ENCODE results near the gene LRRC74A. TPM values are rescaled to one million over a fixed set of nuclear protein-coding genes. Genes with fewer than 3 reads are reported as not detected.
"Not testable (repeated sequence)": the region's sequence is repeated elsewhere in the genome, so short reads cannot be mapped to it uniquely, and the experiment has no call there.

Gene LRRC74A
- total and polyA plus RNA-seq, 2 donors (not counting 3 experiments of a cell fraction or from before 2014, with no cell fraction given), result not detected

DNA sequence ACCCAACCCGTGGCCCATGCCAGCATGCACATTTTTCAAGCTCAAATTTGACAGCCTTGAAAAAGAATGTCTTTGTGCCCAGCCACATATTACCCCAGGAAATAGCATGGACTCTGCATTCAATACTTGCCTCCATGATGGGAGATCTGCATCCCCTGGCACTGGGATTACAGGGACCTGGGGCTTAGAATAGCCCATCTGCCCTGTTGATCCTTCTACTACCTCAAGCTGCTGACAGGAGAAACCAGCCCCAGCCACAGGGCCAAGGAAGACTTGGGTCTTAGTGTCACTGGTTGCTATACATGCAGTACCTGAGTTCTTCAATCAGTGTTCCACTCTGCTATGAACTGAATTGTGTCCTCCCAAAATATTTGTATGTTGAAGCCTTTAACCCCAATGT is 85.3 kb downstream of the LRRC74A start:
- Histone ChIP-seq H3K9ac (replicated peaks; ENCODE audit: extremely low read depth, insufficient read depth, low read length) (no peak overlapping the region), H3K4me1 (ENCODE audit: control insufficient read depth, extremely low read depth, insufficient read depth, low read length) (peaks cover 2% of the 10 kb centered on the region), H2AFZ (ENCODE audit: low read depth, low read length) (no peak overlapping the region), H3K27me3 (ENCODE audit: control insufficient read depth in 2 of 2, insufficient read depth in 2 of 2, low read length in 2 of 2) (no peaks in the 10 kb centered on the region), H3K9me3 (replicated peaks; ENCODE audit: control insufficient read depth, insufficient read depth, low read length) (no peaks in the 10 kb centered on the region), H3K4me3 (replicated peaks in 1 of 3; ENCODE audit: insufficient read depth in 1 of 3, low read depth in 1 of 3, low read length in 3 of 3) (no peak overlapping the region), H3K4me2 (ENCODE audit: insufficient read depth, low read length) (no peak overlapping the region), H4K20me1 (replicated peaks; ENCODE audit: control insufficient read depth, extremely low read depth, insufficient read depth, low read length) (no peaks in the 10 kb centered on the region), H3K36me3 (ENCODE audit: control insufficient read depth in 2 of 2, extremely low read depth in 1 of 2, insufficient read depth in 2 of 2, low read length in 2 of 2) (no peaks in the 10 kb centered on the region), H3K9me1 (replicated peaks; ENCODE audit: control insufficient read depth, extremely low read depth, insufficient read depth, low read length) (no peaks in the 10 kb centered on the region), H3K27ac (ENCODE audit: insufficient read depth, low read depth, low read length) (no peak overlapping the region), H3K79me2 (ENCODE audit: control insufficient read depth, insufficient read depth, low read length) (no peaks in the 10 kb centered on the region)
- no TSS peak for BruUV-seq (replicated peaks)
- ChIA-PET CTCF (interaction anchor here (0.8 to 6.2 kb wide), 7 partner anchors 36 to 184 kb away, joined by 3 to 209 read pairs (median 46); partner anchors contain the start of gene IRF2BPL), POLR2A (no interaction called here)
- intact Hi-C loops (cut with micrococcal nuclease), result no loop called here
- no peak for FAIRE-seq
- dilution Hi-C loops (cut with MboI; ENCODE audit: extremely low pct_ligation_motif_present, low sequenced_read_pairs), result no loop called here
- TF ChIP-seq MYC (IDR thresholded peaks at IDR 0.05; ENCODE audit: low read depth, low read length) (no peak), GATA2 (IDR thresholded peaks at IDR 0.05; ENCODE audit: insufficient read depth, insufficient read length, low read depth, low read length) (no peak), EZH2 (IDR thresholded peaks at IDR 0.05; ENCODE audit: borderline replicate concordance, low read depth, low read length, severe bottlenecking) (no peak), POLR2AphosphoS5 (IDR thresholded peaks at IDR 0.05; ENCODE audit: insufficient read depth, low read depth, low read length) (no peak), JUN (IDR thresholded peaks at IDR 0.05; ENCODE audit: borderline replicate concordance, insufficient read depth, insufficient read length, low read depth) (no peak), FOS (IDR thresholded peaks at IDR 0.05; ENCODE audit: borderline replicate concordance, insufficient read depth, low read length) (no peak), POLR2A (IDR thresholded peaks at IDR 0.05; ENCODE audit: low read depth, low read length) (no peak)
- TF ChIP-seq, protein P1, sequence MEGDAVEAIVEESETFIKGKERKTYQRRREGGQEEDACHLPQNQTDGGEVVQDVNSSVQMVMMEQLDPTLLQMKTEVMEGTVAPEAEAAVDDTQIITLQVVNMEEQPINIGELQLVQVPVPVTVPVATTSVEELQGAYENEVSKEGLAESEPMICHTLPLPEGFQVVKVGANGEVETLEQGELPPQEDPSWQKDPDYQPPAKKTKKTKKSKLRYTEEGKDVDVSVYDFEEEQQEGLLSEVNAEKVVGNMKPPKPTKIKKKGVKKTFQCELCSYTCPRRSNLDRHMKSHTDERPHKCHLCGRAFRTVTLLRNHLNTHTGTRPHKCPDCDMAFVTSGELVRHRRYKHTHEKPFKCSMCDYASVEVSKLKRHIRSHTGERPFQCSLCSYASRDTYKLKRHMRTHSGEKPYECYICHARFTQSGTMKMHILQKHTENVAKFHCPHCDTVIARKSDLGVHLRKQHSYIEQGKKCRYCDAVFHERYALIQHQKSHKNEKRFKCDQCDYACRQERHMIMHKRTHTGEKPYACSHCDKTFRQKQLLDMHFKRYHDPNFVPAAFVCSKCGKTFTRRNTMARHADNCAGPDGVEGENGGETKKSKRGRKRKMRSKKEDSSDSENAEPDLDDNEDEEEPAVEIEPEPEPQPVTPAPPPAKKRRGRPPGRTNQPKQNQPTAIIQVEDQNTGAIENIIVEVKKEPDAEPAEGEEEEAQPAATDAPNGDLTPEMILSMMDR (IDR thresholded peaks at IDR 0.05; ENCODE audit: extremely low read depth in 1 of 2, insufficient read depth in 1 of 2, low read depth in 1 of 2, low read length in 2 of 2), result no peak
- TF ChIP-seq, protein P2, sequence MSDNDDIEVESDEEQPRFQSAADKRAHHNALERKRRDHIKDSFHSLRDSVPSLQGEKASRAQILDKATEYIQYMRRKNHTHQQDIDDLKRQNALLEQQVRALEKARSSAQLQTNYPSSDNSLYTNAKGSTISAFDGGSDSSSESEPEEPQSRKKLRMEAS (IDR thresholded peaks at IDR 0.05; ENCODE audit: insufficient read depth, insufficient read length), result no peak
- DNase-seq (ENCODE audit: low read depth, low spot score), result no peak

DNA sequence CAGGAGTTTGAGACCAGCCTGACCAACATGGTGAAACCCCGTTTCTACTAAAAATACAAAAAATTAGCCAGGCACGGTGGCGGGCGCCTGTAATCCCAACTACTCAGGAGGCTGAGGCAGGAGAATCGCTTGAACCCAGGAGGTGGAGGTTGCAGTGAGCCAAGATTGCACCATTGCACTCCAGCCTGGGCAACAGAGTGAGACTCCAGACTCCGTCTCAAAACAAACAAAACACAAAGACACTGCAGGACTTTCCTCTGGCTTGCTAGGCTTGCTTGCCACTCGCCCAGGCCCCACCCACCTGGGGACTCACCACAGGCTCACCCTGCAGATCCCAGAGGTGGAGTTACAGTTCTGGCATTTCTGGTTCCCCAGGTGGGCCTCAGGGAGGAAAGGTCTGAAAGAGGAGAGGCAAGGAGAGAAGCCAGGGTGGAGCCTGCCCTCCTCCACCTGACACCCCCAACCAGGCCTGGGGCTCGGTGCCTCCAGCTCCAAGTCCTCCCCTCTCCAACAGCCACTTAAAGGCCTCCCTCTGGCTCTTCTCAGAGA is 88.4 kb downstream of the LRRC74A start:
- FAIRE-seq; BruUV-seq (replicated peaks); POLR2A ChIA-PET; H2AFZ ChIP-seq (ENCODE audit: low read depth, low read length); H4K20me1 ChIP-seq (replicated peaks; ENCODE audit: control insufficient read depth, extremely low read depth, insufficient read depth, low read length); H3K79me2 ChIP-seq (ENCODE audit: control insufficient read depth, insufficient read depth, low read length); H3K27me3 ChIP-seq (ENCODE audit: control insufficient read depth in 2 of 2, insufficient read depth in 2 of 2, low read length in 2 of 2); H3K36me3 ChIP-seq (ENCODE audit: control insufficient read depth in 2 of 2, extremely low read depth in 1 of 2, insufficient read depth in 2 of 2, low read length in 2 of 2); H3K9ac ChIP-seq (replicated peaks; ENCODE audit: extremely low read depth, insufficient read depth, low read length); H3K9me3 ChIP-seq (replicated peaks; ENCODE audit: control insufficient read depth, insufficient read depth, low read length); H3K9me1 ChIP-seq (replicated peaks; ENCODE audit: control insufficient read depth, extremely low read depth, insufficient read depth, low read length); intact Hi-C loops (cut with micrococcal nuclease); H3K4me3 ChIP-seq (replicated peaks in 1 of 3; ENCODE audit: insufficient read depth in 1 of 3, low read depth in 1 of 3, low read length in 3 of 3); DNase-seq (ENCODE audit: low read depth, low spot score); H3K27ac ChIP-seq (ENCODE audit: insufficient read depth, low read depth, low read length); dilution Hi-C loops (cut with MboI; ENCODE audit: extremely low pct_ligation_motif_present, low sequenced_read_pairs); H3K4me2 ChIP-seq (ENCODE audit: insufficient read depth, low read length): not testable (repeated sequence)
- peaks cover 25% of the 10 kb centered on the region for H3K4me1 ChIP-seq (ENCODE audit: control insufficient read depth, extremely low read depth, insufficient read depth, low read length)
- CTCF ChIA-PET, result interaction anchor here (1.5 to 6.2 kb wide), 6 partner anchors 15 to 153 kb away, joined by 4 to 209 read pairs (median 54); partner anchors contain the start of gene IRF2BPL

Data from endothelial cell of umbilical vein (primary cell).